Ishikawa (cell line): ENCODE measurements around the gene FAN1.

ENCODE experiments used
- CEBPB ChIP-seq: IDR thresholded peaks from 2 replicates; pipeline ENCODE4 v1.6.1; 2012
- CREB1 ChIP-seq: IDR thresholded peaks from 2 replicates; pipeline ENCODE4 v1.6.1; 2012; ENCODE audit warnings: low read depth
- EGR1 ChIP-seq: IDR thresholded peaks from 2 replicates; pipeline ENCODE4 v1.6.1; 2012
- EP300 ChIP-seq: IDR thresholded peaks from 2 replicates; pipeline ENCODE4 v1.6.1; 2012; ENCODE audit warnings: borderline replicate concordance
- FOXM1 ChIP-seq: IDR thresholded peaks from 2 replicates; pipeline ENCODE4 v1.6.1; 2012; ENCODE audit warnings: low read depth, borderline replicate concordance
- NFIC ChIP-seq: IDR thresholded peaks from 2 replicates; pipeline ENCODE4 v1.6.1; 2012
- RAD21 ChIP-seq: IDR thresholded peaks from 2 replicates; pipeline ENCODE4 v1.6.1; 2012; ENCODE audit warnings: low read depth
- TAF1 ChIP-seq: IDR thresholded peaks from 2 replicates; pipeline ENCODE4 v1.6.1; 2012; ENCODE audit warnings: low read depth, mild to moderate bottlenecking
- TCF12 ChIP-seq: IDR thresholded peaks from 2 replicates; pipeline ENCODE4 v1.6.1; 2012; ENCODE audit warnings: low read depth
- TEAD4 ChIP-seq: IDR thresholded peaks from 2 replicates; pipeline ENCODE4 v1.6.1; 2012
- USF1 ChIP-seq: IDR thresholded peaks from 2 replicates; pipeline ENCODE4 v1.6.1; 2012
- YY1 ChIP-seq: IDR thresholded peaks from 2 replicates; pipeline ENCODE4 v1.6.1; 2012; ENCODE audit warnings: low read depth
- ZBTB7A ChIP-seq: IDR thresholded peaks from 2 replicates; pipeline ENCODE4 v1.6.1; 2012; ENCODE audit warnings: low read depth
- TF ChIP-seq, protein P1 (sequence below): IDR thresholded peaks from 2 replicates; pipeline ENCODE4 v1.6.1; 2012; ENCODE audit warnings: low read depth, mild to moderate bottlenecking
- TF ChIP-seq, protein P2 (sequence below): IDR thresholded peaks from 2 replicates; pipeline ENCODE4 v1.6.1; 2012

The FAN1 gene

DNA sequence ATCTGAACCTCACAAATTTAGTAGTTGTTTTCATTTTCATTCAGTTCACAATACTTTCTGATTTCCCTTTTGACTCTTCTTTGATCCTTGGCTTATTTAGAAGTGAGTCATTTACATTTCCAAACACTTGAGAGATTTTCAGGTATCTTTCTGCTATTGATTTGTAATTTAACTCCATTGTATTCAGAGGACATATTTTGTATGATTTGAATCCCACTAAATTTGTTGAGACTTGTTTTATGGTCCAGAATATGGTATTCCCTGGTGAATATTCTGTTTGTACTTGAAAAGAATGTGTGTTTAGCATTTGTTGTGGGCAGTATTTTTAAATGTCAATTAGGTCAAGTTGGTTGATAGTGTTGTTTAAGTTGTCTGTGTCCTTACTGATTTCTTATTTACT lies 29.6 kb downstream of the FAN1 start:
- TF ChIP-seq RAD21 (no peak), YY1 (no peak), TAF1 (no peak)

- TF ChIP-seq EP300 (no peak), EGR1 (no peak), FOXM1 (no peak), RAD21 (no peak), TCF12 (no peak), NFIC (no peak), CREB1 (no peak), TAF1 (no peak), USF1 (no peak)
- TF ChIP-seq, protein P1, sequence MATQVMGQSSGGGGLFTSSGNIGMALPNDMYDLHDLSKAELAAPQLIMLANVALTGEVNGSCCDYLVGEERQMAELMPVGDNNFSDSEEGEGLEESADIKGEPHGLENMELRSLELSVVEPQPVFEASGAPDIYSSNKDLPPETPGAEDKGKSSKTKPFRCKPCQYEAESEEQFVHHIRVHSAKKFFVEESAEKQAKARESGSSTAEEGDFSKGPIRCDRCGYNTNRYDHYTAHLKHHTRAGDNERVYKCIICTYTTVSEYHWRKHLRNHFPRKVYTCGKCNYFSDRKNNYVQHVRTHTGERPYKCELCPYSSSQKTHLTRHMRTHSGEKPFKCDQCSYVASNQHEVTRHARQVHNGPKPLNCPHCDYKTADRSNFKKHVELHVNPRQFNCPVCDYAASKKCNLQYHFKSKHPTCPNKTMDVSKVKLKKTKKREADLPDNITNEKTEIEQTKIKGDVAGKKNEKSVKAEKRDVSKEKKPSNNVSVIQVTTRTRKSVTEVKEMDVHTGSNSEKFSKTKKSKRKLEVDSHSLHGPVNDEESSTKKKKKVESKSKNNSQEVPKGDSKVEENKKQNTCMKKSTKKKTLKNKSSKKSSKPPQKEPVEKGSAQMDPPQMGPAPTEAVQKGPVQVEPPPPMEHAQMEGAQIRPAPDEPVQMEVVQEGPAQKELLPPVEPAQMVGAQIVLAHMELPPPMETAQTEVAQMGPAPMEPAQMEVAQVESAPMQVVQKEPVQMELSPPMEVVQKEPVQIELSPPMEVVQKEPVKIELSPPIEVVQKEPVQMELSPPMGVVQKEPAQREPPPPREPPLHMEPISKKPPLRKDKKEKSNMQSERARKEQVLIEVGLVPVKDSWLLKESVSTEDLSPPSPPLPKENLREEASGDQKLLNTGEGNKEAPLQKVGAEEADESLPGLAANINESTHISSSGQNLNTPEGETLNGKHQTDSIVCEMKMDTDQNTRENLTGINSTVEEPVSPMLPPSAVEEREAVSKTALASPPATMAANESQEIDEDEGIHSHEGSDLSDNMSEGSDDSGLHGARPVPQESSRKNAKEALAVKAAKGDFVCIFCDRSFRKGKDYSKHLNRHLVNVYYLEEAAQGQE, result no peak
These were observed 35.4 kb downstream of the FAN1 start for GRCh38 chr15:30939161-30939560.

GRCh38 chr15:30940359-30940758 lies 36.6 kb downstream of the FAN1 start:
- TF ChIP-seq EGR1 (no peak), FOXM1 (no peak), EP300 (no peak), NFIC (no peak), ZBTB7A (no peak), TAF1 (no peak), YY1 (no peak), TCF12 (no peak), TEAD4 (no peak), CEBPB (no peak), USF1 (no peak), CREB1 (no peak), RAD21 (no peak)
- TF ChIP-seq, protein P2, sequence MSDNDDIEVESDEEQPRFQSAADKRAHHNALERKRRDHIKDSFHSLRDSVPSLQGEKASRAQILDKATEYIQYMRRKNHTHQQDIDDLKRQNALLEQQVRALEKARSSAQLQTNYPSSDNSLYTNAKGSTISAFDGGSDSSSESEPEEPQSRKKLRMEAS, result no peak
- TF ChIP-seq, protein P1, result no peak

GRCh38 chr15:30941520-30941919 lies 37.8 kb downstream of the FAN1 start:
- TF ChIP-seq EP300 (no peak), EGR1 (no peak), YY1 (no peak), CEBPB (no peak)
- TF ChIP-seq, protein P2, result no peak

DNA sequence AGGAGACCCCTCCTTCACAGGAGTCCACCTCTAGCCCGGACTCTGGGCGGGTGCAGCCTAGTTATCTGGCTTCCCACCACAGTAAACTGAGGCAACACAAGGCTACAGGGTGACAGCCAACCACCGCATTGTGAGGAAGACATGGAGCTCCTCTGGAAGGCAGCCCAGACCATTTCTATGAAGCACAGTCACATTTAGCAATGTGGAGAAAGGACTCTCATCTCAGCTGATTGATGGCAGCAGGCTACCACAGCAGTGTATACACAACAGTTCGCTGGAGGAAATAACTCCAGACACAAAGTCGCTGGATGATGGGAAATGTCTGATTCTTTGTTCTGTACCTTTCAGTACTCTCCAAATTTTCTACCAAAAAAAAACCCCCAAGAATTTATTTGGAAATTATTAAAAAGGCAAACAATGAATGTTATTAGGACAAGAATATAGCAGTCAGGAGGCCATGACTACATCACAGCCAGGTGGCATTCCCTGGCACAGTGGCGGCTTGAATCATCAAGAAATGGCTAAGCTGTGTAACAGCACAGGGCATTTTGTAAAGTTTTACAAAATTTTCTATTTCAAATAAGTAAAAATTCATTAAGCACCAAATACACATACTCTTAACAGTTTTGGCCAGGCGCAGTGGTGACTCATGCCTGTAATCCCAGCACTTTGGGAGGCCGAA lies 40.1 kb downstream of the FAN1 start:
- TF ChIP-seq CREB1 (no peak), ZBTB7A (no peak), NFIC (no peak), YY1 (no peak), EP300 (no peak), TEAD4 (no peak), TCF12 (no peak), CEBPB (no peak), EGR1 (no peak), RAD21 (no peak), FOXM1 (no peak), USF1 (no peak)
- TF ChIP-seq, protein P1, result no peak
- TF ChIP-seq, protein P2, result no peak
